ENCODE data around the gene ABCG4. TPM values are rescaled to one million over a fixed set of nuclear protein-coding genes. Genes with fewer than 3 reads are reported as not detected.

ABCG4 gene
- total and polyA plus RNA-seq, 4 donors: 0.03 to 0.17 (median 0.05) TPM; not detected in 1

DNA sequence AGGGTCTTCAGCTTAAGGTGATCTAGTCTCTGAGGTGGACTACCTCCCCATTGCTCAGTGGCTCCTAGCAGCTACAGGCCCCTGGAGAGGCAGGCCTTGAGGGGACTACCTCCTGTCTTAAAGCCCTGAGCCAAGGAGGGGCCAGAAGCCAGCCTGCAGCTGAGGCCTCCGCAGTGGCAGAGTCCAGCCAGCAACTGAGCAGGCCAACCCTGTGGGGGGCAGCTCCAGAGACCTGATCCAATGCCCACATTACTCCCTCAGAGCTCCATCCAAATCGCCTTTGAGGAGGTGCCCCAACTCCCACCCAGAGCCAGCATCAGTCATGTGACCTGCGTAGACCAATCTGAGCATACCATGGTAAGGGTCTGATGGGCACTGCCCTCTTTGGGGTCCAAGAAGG, 39.0 kb upstream of the ABCG4 start:
- WGBS: 93% methylated on average over 3 of the region's 3 CpGs
- no peak overlapping the region for H3K4me3 ChIP-seq (ENCODE audit: low read depth in 1 of 3, low read length in 3 of 3)

DNA sequence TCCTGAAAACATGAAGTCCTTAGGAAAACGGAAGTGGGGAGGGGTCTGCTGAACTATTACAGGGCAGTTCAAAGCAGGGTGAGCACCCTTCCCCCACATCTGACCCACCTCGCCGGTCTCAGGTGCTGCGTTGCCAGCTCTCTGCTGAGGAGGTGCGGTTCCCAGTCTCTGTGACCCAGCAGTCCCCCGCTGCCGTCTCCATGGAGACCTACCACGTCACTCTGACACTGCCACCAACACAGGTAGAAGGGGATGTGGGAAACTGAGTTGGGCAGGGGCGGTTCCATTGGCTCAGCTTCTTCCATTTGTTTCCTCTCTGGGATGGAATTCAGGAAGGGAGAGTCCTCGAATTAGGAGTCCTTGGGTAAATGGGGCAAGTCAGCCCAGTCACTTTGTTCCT, 38.4 kb upstream of the ABCG4 start:
- Histone ChIP-seq H3K9me3 (ENCODE audit: control insufficient read depth in 4 of 4, low read length in 3 of 4) (no peaks in the 10 kb centered on the region), H3K27ac (ENCODE audit: low read depth in 1 of 2, low read length in 2 of 2) (no peak overlapping the region), H3K27me3 (ENCODE audit: control insufficient read depth in 4 of 4, insufficient read depth in 4 of 4, low read length in 3 of 4) (no peaks in the 10 kb centered on the region), H3K4me3 (ENCODE audit: low read depth in 1 of 3, low read length in 3 of 3) (no peak overlapping the region), H3K36me3 (ENCODE audit: control insufficient read depth in 4 of 4, insufficient read depth in 3 of 4, low read depth in 1 of 4, low read length in 3 of 4) (peaks cover 3 to 41% (median 22%) of the 10 kb centered on the region in 4 donors), H3K4me1 (ENCODE audit: control insufficient read depth in 4 of 4, insufficient read depth in 4 of 4, low read length in 3 of 4) (peaks cover 8 to 28% (median 22%) of the 10 kb centered on the region in 4 donors), H3K9ac (ENCODE audit: low read depth in 1 of 2, low read length in 2 of 2) (no peak overlapping the region)
- 93% methylated on average over 10 of the region's 10 CpGs for WGBS
- TF ChIP-seq, protein P1, sequence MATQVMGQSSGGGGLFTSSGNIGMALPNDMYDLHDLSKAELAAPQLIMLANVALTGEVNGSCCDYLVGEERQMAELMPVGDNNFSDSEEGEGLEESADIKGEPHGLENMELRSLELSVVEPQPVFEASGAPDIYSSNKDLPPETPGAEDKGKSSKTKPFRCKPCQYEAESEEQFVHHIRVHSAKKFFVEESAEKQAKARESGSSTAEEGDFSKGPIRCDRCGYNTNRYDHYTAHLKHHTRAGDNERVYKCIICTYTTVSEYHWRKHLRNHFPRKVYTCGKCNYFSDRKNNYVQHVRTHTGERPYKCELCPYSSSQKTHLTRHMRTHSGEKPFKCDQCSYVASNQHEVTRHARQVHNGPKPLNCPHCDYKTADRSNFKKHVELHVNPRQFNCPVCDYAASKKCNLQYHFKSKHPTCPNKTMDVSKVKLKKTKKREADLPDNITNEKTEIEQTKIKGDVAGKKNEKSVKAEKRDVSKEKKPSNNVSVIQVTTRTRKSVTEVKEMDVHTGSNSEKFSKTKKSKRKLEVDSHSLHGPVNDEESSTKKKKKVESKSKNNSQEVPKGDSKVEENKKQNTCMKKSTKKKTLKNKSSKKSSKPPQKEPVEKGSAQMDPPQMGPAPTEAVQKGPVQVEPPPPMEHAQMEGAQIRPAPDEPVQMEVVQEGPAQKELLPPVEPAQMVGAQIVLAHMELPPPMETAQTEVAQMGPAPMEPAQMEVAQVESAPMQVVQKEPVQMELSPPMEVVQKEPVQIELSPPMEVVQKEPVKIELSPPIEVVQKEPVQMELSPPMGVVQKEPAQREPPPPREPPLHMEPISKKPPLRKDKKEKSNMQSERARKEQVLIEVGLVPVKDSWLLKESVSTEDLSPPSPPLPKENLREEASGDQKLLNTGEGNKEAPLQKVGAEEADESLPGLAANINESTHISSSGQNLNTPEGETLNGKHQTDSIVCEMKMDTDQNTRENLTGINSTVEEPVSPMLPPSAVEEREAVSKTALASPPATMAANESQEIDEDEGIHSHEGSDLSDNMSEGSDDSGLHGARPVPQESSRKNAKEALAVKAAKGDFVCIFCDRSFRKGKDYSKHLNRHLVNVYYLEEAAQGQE (IDR thresholded peaks at IDR 0.05): no peak
- no peak for TF ChIP-seq HNF4G (IDR thresholded peaks at IDR 0.05)
- DNase-seq (ENCODE audit: low spot score): no peak

More for the DNA sequence above, 39.0 kb upstream of the ABCG4 start:
- no peak overlapping the region for H3K27ac ChIP-seq (ENCODE audit: low read depth in 1 of 2, low read length in 2 of 2)
- TF ChIP-seq EGR1 (IDR thresholded peaks at IDR 0.05; ENCODE audit: low read depth in 2 of 2) (no peak), YY1 (IDR thresholded peaks at IDR 0.05) (no peak), GABPA (IDR thresholded peaks at IDR 0.05 in 1 of 2, conservative IDR thresholded peaks at IDR 0.05 in 1 of 2) (no peak), TAF1 (conservative IDR thresholded peaks at IDR 0.05) (no peak), JUND (IDR thresholded peaks at IDR 0.05) (no peak), HNF4G (IDR thresholded peaks at IDR 0.05) (no peak)
- TF ChIP-seq, protein P2, sequence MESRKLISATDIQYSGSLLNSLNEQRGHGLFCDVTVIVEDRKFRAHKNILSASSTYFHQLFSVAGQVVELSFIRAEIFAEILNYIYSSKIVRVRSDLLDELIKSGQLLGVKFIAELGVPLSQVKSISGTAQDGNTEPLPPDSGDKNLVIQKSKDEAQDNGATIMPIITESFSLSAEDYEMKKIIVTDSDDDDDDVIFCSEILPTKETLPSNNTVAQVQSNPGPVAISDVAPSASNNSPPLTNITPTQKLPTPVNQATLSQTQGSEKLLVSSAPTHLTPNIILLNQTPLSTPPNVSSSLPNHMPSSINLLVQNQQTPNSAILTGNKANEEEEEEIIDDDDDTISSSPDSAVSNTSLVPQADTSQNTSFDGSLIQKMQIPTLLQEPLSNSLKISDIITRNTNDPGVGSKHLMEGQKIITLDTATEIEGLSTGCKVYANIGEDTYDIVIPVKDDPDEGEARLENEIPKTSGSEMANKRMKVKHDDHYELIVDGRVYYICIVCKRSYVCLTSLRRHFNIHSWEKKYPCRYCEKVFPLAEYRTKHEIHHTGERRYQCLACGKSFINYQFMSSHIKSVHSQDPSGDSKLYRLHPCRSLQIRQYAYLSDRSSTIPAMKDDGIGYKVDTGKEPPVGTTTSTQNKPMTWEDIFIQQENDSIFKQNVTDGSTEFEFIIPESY (IDR thresholded peaks at IDR 0.05): no peak
- TF ChIP-seq, protein P3, sequence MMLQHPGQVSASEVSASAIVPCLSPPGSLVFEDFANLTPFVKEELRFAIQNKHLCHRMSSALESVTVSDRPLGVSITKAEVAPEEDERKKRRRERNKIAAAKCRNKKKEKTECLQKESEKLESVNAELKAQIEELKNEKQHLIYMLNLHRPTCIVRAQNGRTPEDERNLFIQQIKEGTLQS (IDR thresholded peaks at IDR 0.05): no peak
- TF ChIP-seq, protein P4, sequence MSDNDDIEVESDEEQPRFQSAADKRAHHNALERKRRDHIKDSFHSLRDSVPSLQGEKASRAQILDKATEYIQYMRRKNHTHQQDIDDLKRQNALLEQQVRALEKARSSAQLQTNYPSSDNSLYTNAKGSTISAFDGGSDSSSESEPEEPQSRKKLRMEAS (IDR thresholded peaks at IDR 0.05): no peak
- peaks cover 3 to 41% (median 21%) of the 10 kb centered on the region in 4 donors for H3K36me3 ChIP-seq (ENCODE audit: control insufficient read depth in 4 of 4, insufficient read depth in 3 of 4, low read depth in 1 of 4, low read length in 3 of 4)
- DNase-seq (ENCODE audit: low spot score): no peak
- no peaks in the 10 kb centered on the region for H3K9me3 ChIP-seq (ENCODE audit: control insufficient read depth in 4 of 4, low read length in 3 of 4)
- H3K4me1 ChIP-seq (ENCODE audit: control insufficient read depth in 4 of 4, insufficient read depth in 4 of 4, low read length in 3 of 4): peaks cover 8 to 28% (median 22%) of the 10 kb centered on the region in 4 donors
- H3K27me3 ChIP-seq (ENCODE audit: control insufficient read depth in 4 of 4, insufficient read depth in 4 of 4, low read length in 3 of 4): no peaks in the 10 kb centered on the region
- no peak overlapping the region for H3K9ac ChIP-seq (ENCODE audit: low read depth in 1 of 2, low read length in 2 of 2)

DNA sequence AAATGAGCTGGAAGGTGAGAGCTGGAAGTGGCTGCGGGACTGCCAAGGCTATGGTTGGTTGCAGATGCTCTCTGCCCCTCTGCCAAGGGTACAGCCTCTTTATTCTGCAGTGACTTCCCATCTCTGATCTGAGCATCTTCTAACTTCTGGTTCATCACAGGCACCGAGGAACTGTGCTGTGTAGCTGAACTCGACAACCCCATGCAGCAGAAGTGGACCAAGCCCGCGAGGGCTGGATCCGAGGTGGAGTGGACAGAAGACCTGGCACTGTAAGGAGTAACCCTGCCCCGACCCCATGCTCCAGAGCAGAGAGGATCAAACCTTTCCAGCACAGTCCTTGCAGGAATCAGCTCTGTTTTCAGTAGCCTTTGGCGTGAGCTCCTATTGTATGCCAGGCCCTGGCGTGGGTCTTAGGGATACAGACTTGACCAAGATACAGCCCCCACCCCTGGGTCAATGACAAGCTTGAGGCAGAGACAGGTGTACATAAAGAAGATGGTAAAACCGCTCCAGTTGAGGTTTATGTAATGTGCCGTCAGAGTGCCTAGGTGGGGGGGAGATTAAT, 37.4 kb upstream of the ABCG4 start:
- H3K27me3 ChIP-seq (ENCODE audit: control insufficient read depth in 4 of 4, insufficient read depth in 4 of 4, low read length in 3 of 4): no peaks in the 10 kb centered on the region
- H3K4me1 ChIP-seq (ENCODE audit: control insufficient read depth in 4 of 4, insufficient read depth in 4 of 4, low read length in 3 of 4): peaks cover 8 to 26% (median 21%) of the 10 kb centered on the region in 4 donors
- DNase-seq (ENCODE audit: low spot score): no peak
- H3K27ac ChIP-seq (ENCODE audit: low read depth in 1 of 2, low read length in 2 of 2): no peak overlapping the region
- no peak overlapping the region for H3K4me3 ChIP-seq (ENCODE audit: low read depth in 1 of 3, low read length in 3 of 3)
- H3K36me3 ChIP-seq (ENCODE audit: control insufficient read depth in 4 of 4, insufficient read depth in 3 of 4, low read depth in 1 of 4, low read length in 3 of 4): peaks cover 7 to 48% (median 24%) of the 10 kb centered on the region in 4 donors
- H3K9me3 ChIP-seq (ENCODE audit: control insufficient read depth in 4 of 4, low read length in 3 of 4): no peaks in the 10 kb centered on the region
- no peak overlapping the region for H3K9ac ChIP-seq (ENCODE audit: low read depth in 1 of 2, low read length in 2 of 2)
- WGBS: 97% methylated on average over 11 of the region's 11 CpGs
- TF ChIP-seq, protein P2 (IDR thresholded peaks at IDR 0.05): no peak
- no peak for TF ChIP-seq SP1 (IDR thresholded peaks at IDR 0.05)
- no peak for TF ChIP-seq HNF4G (IDR thresholded peaks at IDR 0.05)
- TF ChIP-seq TAF1 (conservative IDR thresholded peaks at IDR 0.05): no peak
- TF ChIP-seq HNF4A (conservative IDR thresholded peaks at IDR 0.05): no peak
- TF ChIP-seq JUND (IDR thresholded peaks at IDR 0.05): no peak
- TF ChIP-seq EGR1 (IDR thresholded peaks at IDR 0.05; ENCODE audit: low read depth in 2 of 2): no peak
- TF ChIP-seq, protein P1 (IDR thresholded peaks at IDR 0.05): no peak
- TF ChIP-seq, protein P4 (IDR thresholded peaks at IDR 0.05): no peak
- TF ChIP-seq RAD21 (IDR thresholded peaks at IDR 0.05): no peak
